GM12892 (cell line): ENCODE results near the gene ATG13.

Source experiments
- POLR2A ChIP-seq: IDR thresholded peaks from 2 replicates; pipeline ENCODE4 v1.6.1; 2011; ENCODE audit warnings: low read depth, low read length, control low read depth
- POLR2AphosphoS5 ChIP-seq: IDR thresholded peaks from 2 replicates; pipeline ENCODE4 v1.6.1; 2011; ENCODE audit warnings: low read depth, low read length, control low read depth
- TAF1 ChIP-seq: IDR thresholded peaks from 2 replicates; pipeline ENCODE4 v1.6.1; 2011; ENCODE audit warnings: low read depth, mild to moderate bottlenecking, control low read depth, low read length, borderline replicate concordance

DNA sequence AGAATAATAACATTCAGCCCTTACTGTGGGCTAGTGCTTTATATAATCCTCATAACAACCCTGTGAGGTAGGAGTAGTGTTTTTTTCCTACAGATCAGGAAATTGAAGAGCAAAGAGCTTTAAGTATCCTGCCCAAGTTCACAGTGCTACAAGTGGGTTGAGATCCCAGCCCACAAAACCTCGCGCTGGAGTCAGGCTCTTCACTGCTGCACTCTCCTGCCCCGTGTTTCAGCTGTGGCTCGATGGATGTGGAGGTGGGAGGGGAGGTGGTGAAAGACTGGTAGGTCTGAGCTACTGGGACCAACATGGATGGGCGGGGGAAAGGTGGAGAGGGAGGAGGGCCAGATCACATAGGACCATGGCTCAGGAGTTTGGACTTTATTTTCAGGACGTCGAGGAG lies 89.5 kb downstream of the ATG13 start:
- TF ChIP-seq POLR2AphosphoS5: no peak; the same call in 1 of the 2 replicates
- no peak for TF ChIP-seq POLR2A
- TF ChIP-seq TAF1: no peak
